Endothelial cell (in vitro differentiated cells): ENCODE measurements around the gene SCAF1. TPM values are rescaled to one million over a fixed set of nuclear protein-coding genes. Genes with fewer than 3 reads are reported as not detected.
A peak's percentile ranks its signal among the peaks of the same experiment; 100 is the strongest.

Experiments used
- DNase-seq: peaks from one replicate; pipeline ENCODE4 v3.0.0; 2021; ENCODE audit warnings: low spot score
- H3K27ac Mint-ChIP-seq: one replicate; pipeline ENCODE4 v1.8.0; 2021; ENCODE audit warnings: mixed read lengths, inconsistent platforms; ENCODE audit not compliant: unreplicated experiment
- H3K27me3 Mint-ChIP-seq: one replicate; pipeline ENCODE4 v1.8.0; 2021; ENCODE audit warnings: mild to moderate bottlenecking, moderate library complexity, mixed read lengths, inconsistent platforms; ENCODE audit not compliant: unreplicated experiment
- H3K36me3 Mint-ChIP-seq: one replicate; pipeline ENCODE4 v1.8.0; 2021; ENCODE audit warnings: mild to moderate bottlenecking, low read depth, mixed read lengths, inconsistent platforms; ENCODE audit not compliant: unreplicated experiment
- H3K4me1 Mint-ChIP-seq: one replicate; pipeline ENCODE4 v1.8.0; 2021; ENCODE audit warnings: mild to moderate bottlenecking, mixed read lengths, inconsistent platforms; ENCODE audit not compliant: unreplicated experiment
- H3K4me3 Mint-ChIP-seq: one replicate; pipeline ENCODE4 v1.8.0; 2021; ENCODE audit warnings: mild to moderate bottlenecking, mixed read lengths, inconsistent platforms; ENCODE audit not compliant: unreplicated experiment
- H3K9me3 Mint-ChIP-seq: one replicate; pipeline ENCODE4 v1.8.0; 2021; ENCODE audit warnings: mixed read lengths, inconsistent platforms; ENCODE audit not compliant: unreplicated experiment
- total RNA-seq: library from RNA; stranded (reverse); fragmentation: NEBNext Ultra II Directional; extraction: Animal tissue kit (Norgen Biotek cat#: 25700); gene quantifications from one replicate; pipeline ENCODE4 v1.2.1, GENCODE V29; 2021; ENCODE audit not compliant: unreplicated experiment
- TF ChIP-seq, protein P1 (sequence below): fragments of 200-600 bp; sonication (generic); IDR thresholded peaks from one replicate; pipeline ENCODE4 v1.5.0; 2021; ENCODE audit warnings: antibody characterized with exemption; ENCODE audit not compliant: unreplicated experiment

The SCAF1 gene
- total RNA-seq, 1 donor from 2014 or later = 90.3 TPM

DNA sequence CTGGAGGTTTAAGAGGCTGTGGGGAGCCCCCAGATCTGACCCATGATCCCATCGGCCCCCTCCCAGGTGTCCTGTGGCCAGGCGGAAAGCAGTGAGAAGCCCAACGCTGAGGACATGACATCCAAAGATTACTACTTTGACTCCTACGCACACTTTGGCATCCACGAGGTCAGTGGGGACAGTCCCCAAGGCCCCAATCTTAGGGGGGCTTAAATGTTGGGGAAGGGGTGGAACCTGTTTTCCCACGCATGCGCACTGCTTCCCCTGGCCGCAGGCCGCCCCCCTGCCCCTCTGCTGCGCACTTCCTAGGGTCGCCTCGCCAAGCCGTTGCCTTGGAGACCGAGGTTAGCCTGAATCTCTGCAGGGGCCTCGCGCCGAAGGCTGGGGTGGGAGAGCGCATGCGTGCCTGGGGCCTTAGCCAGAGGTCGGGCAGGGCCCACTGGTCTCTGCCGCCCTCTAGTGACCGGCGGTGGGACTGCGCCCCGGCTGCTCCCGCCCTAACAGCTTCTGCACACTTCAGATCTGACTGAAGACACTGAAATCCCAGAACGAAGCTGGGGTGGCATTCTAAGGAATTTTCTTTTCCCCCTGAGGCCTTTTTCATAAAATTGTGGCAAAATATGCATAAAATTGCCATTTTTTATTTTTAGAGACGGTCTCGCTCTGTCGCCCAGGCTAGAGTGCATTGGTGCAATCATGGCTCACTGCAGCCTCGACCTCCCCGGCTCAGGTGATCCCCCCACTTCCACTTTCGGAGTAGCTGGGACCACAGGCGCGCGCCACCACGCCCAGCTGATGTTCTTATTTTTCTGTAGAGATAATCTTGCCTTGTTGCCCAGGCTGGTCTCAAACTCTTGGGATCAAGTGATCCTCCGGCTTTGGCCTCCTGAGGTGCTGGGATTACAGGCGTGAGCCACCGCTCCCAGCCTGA, 38.7 kb downstream of the SCAF1 start:
- Mint-ChIP-seq H3K4me3 (peak overlapping the region; percentile 62), H3K36me3 (peaks cover 32% of the 10 kb centered on the region), H3K27me3 (peaks cover 8% of the 10 kb centered on the region), H3K4me1 (peaks cover 32% of the 10 kb centered on the region), H3K9me3 (no peaks in the 10 kb centered on the region), H3K27ac (peak overlapping the region; percentile 77)
- TF ChIP-seq, protein P1, sequence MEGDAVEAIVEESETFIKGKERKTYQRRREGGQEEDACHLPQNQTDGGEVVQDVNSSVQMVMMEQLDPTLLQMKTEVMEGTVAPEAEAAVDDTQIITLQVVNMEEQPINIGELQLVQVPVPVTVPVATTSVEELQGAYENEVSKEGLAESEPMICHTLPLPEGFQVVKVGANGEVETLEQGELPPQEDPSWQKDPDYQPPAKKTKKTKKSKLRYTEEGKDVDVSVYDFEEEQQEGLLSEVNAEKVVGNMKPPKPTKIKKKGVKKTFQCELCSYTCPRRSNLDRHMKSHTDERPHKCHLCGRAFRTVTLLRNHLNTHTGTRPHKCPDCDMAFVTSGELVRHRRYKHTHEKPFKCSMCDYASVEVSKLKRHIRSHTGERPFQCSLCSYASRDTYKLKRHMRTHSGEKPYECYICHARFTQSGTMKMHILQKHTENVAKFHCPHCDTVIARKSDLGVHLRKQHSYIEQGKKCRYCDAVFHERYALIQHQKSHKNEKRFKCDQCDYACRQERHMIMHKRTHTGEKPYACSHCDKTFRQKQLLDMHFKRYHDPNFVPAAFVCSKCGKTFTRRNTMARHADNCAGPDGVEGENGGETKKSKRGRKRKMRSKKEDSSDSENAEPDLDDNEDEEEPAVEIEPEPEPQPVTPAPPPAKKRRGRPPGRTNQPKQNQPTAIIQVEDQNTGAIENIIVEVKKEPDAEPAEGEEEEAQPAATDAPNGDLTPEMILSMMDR = peak; percentile 97
- DNase-seq = peak; percentile 99

DNA sequence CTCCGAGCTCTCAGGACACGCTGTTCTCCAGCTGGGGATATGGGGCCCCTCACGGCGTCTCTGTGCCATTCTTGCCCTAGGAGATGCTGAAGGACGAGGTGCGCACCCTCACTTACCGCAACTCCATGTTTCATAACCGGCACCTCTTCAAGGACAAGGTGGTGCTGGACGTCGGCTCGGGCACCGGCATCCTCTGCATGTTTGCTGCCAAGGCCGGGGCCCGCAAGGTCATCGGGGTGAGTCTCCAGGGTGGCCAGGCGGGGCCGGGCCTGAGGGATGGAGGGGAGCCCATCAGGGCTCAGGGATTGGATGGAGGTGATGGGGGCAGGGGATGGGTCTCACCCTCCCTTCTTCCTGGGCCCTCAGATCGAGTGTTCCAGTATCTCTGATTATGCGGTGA, 39.8 kb downstream of the SCAF1 start:
- Mint-ChIP-seq H3K4me1 (peaks cover 27% of the 10 kb centered on the region), H3K27me3 (peaks cover 4% of the 10 kb centered on the region), H3K9me3 (no peaks in the 10 kb centered on the region), H3K4me3 (no peak overlapping the region), H3K36me3 (peaks cover 28% of the 10 kb centered on the region), H3K27ac (no peak overlapping the region)
- TF ChIP-seq, protein P1 = no peak
- no peak for DNase-seq

DNA sequence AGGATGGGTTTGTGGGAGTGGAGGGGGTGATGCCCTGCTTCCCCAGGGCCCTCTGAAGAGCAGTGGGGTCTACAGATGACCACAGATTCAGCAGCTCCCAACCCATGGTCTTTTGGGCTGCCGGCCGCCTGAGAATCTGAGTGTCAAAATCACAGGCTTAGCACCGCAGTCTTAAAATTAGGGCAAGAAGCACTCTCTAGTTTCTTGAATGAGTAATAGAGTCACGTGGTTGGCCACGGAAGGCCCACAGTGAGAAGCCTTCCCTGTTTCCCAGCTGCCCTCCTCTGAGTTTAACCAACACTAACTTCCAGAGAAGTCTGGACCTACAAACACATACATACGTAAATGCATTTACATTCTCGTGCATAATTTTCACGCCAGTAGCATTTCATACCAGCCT, 40.3 kb downstream of the SCAF1 start:
- no peaks in the 10 kb centered on the region for H3K9me3 Mint-ChIP-seq
- TF ChIP-seq, protein P1 = no peak
- no peak overlapping the region for H3K4me3 Mint-ChIP-seq
- peak overlapping the region; percentile 18 for H3K27ac Mint-ChIP-seq
- peaks cover 31% of the 10 kb centered on the region for H3K4me1 Mint-ChIP-seq
- peaks cover 28% of the 10 kb centered on the region for H3K36me3 Mint-ChIP-seq
- peaks cover 4% of the 10 kb centered on the region for H3K27me3 Mint-ChIP-seq
- no peak for DNase-seq

DNA sequence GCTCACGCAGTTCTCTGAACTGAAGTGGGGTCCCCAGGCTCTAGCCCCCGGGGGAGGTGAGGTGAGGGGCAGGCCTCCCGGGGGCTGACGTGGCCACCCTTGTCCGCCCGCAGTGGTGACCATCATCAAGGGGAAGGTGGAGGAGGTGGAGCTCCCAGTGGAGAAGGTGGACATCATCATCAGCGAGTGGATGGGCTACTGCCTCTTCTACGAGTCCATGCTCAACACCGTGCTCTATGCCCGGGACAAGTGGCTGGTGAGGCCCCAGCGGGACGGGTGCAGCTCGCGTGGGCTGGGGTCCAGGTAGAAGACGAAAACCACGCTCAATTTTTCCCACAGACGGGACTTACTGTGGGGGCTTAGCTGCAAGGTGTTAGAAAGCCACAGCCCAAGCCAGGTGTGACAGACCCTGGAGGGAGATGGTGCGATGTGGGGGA, 41.8 kb downstream of the SCAF1 start:
- H3K4me3 Mint-ChIP-seq = no peak overlapping the region
- H3K4me1 Mint-ChIP-seq = peaks cover 38% of the 10 kb centered on the region
- H3K27me3 Mint-ChIP-seq = peaks cover 13% of the 10 kb centered on the region
- peaks cover 32% of the 10 kb centered on the region for H3K36me3 Mint-ChIP-seq
- TF ChIP-seq, protein P1 = no peak
- no peaks in the 10 kb centered on the region for H3K9me3 Mint-ChIP-seq
- no peak for DNase-seq
- peak overlapping the region; percentile 84 for H3K27ac Mint-ChIP-seq
